HG03095 (cell line): ENCODE results near the gene ATG7.
"Not testable (repeated sequence)": the region's sequence is repeated elsewhere in the genome, so short reads cannot be mapped to it uniquely, and the experiment has no call there.

ENCODE experiments used
- ATAC-seq: cut with Tn5 transposase; IDR thresholded peaks from one replicate; pipeline ENCODE4 v1.9.1; 2021; ENCODE audit warnings: moderate library complexity; ENCODE audit not compliant: unreplicated experiment

The ATG7 gene

DNA sequence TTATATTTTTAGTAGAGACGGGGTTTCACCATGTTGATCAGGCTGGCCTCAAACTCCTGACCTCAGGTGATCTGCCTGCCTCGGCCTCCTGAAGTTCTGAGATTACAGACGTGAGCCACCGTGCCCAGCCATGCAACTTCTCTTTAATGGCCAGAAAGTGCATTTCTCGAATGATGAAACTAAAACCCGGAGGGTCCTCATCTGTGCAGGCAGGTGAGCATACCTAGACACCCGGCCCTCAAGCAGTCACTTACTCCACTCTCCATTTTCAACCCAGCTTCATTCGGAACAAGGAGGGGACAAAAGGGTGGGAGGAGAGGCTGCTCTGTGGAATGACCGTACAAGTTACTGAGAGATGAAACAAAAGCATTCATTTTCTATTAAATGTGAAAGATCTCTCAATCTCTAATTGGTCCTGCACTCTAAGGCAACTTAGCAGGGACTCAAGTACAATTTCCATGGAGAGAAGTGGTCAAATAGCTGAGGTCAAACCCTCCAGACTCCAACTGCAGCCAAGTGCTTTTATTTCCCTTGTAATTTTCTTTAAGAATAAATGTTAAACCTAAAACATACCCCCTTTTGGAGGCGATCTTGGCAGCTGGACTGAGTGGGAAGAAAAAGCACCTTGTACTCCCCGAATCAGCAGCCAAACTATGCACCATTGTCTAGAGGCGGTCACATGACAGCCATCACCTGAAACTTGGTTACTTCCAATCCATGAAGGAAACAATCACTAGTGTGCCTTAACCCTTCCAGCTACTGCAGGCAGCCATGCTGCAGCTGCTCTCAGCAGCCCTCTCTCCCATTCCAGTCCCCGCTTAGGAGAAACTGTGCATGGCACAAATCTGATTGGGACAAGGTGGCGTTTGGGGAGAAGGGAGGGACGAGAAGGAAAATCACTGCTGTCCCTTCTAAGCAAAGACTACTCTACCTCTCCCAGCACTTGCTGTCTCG is 309.3 kb downstream of the ATG7 start:
- ATAC-seq = no peak

DNA sequence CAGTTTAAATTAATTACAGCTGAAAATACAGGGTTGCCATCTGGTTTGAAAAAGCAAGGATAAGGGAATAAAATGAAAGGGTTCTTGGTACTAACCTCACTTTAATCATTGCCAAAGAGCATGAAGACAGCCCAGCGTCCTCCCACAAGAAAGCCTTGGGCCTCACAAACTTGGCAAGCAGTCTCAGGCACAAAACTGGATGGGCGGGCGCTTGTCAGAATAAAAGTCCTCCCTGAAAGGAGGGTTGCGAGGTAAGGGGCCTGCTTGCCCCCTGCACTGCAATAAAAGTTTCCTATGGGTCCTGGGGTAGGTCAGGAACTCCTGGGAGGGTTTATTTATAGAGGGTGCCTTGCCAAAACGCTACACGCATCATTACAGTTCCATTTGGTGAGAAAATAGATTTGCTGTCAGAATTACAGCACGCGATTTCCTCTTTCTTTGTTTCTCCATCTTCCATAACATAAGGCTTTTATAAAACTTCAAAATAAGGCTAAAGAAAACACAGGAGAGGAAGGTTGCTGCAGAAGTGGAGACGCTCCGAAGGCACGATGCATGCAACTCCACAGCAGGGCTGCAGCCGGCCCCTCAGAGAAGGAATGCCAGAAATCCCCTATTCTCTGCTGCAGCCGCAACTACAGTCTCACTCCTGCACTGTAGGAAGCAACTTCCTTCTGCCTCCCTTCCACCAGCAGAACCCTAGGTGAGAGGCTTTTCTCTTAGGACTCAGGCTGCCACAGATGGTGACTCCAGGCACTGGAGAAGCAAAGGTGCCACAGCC is 310.2 kb downstream of the ATG7 start:
- no peak for ATAC-seq

DNA sequence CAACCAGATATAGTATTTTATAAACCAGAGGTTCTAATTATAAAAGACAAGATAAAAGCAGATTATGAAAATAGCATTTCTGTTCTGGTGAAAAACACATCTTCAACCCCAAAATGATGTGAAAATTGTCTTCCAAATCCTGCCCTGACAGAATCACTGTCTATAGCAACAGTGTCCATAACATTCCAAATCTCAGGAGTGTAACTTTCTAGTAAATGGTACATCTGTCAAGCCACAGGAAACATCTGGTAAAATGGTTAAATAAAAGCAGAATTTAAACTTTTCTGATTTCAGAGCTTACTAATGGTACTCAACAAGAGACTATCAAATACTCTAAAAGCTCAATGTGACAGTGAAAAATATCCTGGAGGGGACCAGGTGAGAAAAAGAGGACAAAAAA is 311.0 kb downstream of the ATG7 start:
- no peak for ATAC-seq

DNA sequence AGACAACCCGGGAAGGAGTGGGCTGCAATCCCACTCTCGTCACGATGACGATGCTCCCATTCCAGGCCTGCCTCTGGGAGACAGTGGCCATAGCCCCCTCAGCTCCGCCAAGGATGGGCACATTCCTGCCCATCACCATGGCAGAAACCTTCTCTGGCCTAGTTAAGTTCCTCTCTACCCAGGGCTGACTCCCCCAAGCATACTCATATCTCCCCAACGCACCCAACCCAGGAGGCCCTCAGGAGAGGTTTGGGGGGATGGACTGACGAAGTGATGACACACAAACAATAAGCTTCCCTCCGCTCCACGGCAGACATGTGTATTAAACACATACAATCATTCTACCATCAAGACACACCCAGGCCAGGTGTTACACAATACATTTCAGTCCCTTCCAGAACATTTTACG is 311.4 kb downstream of the ATG7 start:
- ATAC-seq = no peak

DNA sequence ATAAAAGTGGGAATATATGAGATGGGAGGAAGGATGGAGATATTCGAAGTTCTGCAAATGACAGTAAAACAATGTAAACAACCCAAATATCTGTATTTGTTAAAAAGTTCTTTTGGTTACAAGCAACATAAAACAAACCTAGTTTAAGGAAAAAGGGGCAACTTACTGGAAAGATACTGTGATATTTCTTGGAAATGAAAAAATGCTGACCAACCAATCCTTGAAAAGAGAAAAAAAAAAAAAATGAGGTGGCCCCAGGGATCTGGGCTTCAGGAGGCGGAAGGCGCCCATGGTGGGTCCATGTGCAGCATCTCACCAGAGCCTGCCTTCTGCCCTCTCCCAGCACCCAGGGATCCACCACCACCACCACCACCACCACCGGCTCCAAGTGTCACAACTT is 312.4 kb downstream of the ATG7 start:
- ATAC-seq = no peak

DNA sequence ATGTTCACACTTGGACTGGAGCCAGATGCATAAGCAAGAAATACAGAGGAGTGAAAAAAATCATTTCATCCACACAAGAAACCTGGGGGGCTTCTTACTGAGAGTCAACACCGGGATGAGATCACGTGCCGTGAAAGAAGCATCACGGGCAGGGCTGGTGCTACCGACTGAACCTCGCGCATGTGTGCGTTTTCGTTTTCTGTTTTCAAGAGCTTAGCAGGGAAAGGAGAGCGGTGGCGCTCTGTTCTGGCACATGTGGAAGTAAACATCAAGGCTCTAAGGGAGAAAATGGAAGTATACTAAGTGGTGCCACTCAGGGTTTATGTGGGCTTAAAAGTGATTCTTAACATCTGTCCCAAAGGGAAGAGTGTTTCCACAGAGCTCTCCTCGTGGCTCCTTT is 315.6 kb downstream of the ATG7 start:
- ATAC-seq = no peak

DNA sequence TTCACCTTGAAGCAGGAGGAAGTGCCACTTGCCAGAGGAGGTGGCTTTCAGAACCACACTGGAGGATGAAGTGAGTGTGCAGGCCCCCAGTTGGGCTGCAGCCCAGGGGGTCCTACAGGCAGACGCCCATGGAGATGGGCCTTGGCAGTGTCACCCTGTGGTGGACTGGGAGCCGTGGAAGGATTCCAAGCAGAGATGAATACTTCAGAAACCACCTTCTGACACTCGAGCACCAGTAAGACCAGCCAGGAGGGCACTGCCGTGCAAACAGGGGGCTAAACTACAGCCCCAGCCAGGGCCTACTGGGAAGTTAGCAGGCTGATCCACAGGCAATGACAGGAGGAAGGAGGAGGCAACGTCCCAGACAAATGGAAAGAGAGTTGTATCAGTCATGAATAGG is 316.1 kb downstream of the ATG7 start:
- ATAC-seq = no peak

DNA sequence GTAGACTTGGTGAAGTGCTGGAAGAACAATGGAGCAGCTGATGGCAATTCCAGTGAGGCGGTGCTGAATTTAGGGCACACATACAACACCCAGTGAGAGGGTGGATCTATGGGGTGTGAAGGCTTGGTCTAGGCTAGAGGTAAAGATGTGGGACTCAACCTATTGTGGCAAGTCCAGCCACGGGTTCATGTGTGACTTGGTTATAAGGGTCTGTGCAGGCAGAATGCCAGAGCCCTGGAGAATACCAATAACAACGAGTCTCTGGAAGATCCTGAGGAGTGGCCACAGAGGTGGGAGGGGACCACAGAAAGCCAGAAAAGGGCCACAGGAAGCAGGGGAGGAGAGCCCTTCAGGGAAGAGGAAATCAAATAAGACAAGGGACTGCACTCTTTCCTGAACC is 316.6 kb downstream of the ATG7 start:
- ATAC-seq = no peak

DNA sequence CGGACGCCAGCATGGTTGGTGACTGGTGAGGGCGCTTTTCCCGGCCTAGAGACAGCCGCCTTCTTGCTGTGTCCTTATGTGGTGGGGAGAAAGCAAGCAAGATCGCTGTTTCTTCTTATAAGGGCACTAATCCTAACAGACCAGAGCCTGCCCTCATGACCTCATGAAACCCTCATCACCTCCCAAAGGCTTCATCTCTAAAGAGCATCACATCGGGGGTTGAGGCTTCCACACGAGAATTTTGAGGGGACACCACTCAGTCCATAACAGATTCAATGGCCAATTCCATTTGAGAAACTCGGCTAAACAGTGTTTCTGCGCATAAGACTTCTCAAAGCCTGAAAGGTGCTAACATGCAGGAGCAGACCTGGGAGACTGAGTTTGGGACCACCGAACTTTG is 317.5 kb downstream of the ATG7 start:
- no peak for ATAC-seq

DNA sequence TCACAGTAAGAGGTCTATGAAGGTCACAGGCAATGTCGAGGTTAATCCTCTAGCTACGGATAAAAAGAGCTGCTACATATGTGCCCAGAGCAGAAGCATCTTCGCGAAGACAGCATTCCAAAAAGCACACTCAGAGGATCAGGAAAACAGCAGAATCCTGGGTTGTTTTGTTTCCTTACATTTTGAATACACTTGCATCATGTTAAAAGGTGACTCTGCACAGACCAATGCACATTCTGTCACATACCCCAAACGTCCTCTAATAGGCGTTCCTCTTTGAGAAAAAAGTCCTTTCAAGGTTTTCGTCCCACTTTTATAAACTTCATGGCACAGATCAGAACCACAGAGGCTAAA is 318.8 kb downstream of the ATG7 start:
- no peak for ATAC-seq

DNA sequence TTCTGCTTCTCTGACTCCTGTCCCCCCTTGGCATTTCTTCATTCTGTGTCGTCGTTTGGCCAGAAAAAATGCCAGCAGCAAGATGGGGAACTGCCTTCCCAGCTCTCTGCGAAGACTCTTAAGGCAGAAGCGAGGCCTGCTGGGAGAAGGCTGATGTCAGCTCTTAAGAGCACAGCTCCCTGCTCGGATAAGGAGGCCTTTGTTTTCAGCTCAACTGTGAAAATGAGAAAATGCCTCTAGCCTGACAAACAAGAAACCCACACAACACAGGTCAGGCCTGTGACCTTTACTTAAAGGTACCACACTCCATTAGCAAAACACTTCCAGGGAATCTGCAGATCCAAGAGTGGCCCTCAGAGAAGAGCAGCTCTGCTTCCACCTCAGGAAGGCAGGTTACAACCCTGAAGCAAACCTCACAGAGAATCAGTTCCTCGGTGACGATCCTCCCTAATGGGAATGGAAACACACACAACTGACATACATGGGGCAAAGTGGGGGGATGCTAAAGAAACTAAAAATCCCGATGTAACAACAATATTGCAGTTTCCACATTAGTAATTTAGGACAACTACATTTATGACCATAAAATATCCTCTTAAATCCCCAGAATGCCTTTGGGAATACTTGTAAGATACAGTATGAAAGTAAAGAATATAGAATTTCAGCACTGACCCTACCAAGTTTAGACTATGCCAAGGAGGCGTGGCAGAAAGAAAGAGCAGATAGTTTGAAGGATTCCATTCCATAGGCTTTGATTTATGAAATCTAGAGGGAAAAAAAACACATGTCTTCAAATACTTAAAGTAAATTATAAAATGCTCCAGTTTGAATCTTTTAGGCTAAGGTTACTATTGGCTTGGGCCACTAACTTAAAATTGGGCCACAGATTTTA is 319.4 kb downstream of the ATG7 start:
- ATAC-seq = no peak

DNA sequence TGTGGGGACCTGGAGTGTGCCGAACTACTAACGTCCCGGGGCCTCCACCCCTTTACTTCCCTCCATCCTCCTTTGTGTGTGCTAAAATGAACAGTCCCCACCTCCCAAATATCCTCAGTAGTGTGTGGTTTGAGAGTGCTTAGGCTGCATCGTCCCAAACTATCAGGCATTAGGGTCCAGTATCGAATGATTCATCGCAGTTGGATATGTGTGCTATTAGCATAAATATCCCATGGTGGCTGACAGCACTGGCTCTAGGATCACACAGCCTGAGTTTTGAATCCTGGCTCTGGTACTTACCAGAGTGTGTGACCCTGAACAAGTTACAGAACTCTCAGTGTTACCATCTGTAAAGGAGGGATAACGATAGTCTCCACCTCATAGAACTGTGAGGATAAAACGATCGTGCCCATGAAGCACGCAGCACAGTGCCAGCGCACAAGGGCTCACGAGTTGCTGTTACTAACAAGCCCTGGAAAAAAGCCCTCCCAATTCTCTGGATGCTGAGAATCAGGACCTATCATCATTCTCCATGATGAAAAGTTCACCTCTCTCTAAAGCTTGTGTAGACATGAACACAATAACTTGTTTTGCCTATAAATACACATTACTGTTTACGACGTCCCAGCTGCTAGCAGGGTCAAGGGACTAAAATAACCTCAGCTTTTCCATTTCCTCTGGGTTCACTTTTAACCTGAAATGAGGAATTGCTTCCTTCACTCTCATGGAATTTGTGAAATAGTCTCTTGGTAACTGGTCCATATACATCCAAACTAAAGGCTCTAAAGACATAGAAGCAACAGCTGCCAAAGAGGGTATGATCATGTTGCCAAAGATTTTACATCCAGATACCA is 320.5 kb downstream of the ATG7 start:
- ATAC-seq = no peak

DNA sequence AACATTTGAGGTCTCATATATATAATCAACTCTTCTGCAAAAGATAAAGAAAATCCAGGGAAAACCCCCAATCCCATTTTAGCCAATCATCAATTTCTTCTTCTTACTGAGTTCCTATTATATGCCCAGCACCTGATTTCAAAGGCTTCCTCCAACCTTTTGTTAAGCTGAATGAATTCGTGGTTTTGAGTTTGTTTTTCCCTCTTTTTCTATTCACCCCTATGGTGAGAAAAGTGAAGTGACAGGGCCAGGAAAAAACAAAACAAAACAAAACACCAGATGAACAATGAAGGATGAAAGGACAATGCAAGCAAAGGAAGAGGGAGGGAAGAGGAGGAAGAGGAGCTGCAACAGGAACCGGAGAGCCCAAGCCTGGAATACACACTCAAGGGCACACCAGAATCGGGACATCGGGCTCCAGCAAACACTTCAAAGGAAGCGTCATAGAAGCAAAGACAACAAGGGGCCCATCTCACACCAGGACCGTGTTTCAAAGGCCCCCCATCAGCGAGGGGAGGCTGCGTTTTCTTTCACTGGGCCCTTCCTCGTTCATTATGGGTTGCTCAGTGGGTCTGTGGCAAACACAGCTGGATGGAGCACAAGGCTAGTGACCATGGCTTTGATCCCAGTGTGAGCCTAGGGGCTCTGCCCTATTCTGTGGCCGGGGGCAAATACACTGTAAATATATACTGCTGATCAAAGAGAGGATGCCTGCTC is 321.3 kb downstream of the ATG7 start:
- no peak for ATAC-seq

DNA sequence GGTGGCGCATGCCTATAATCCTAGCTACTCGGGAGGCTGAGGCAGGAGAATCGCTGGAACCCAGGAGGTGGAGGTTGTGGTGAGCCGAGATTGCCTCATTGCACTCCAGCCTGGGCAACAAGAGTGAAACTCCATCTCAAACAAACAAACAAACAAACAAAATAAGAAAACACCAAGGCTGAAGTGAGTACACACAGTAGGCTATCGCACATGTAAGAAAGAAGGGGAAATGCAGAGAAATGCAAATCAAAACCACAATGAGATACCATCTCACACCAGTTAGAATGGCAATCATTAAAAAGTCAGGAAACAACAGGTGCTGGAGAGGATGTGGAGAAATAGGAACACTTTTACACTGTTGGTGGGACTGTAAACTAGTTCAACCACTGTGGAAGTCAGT is 322.8 kb downstream of the ATG7 start:
- ATAC-seq = not testable (repeated sequence)

DNA sequence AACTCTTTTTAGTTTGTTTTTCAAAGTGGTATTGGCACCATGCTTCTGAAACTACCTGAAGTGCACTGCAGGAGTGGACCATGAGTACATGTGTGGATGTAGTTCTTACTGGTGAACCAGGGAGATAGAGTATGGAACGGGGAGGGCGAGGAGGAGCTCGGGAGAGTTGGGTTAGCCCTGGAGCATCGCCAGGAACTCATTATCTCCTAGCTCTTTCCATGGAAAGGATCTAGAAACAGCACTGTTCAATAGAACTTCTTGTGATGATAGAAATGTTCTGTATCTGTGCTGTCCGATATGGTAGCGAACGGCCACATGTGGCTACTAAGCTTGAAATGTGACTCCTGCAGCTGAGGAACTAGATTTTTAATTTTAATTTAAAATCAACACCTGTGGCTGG is 324.2 kb downstream of the ATG7 start:
- ATAC-seq = no peak

DNA sequence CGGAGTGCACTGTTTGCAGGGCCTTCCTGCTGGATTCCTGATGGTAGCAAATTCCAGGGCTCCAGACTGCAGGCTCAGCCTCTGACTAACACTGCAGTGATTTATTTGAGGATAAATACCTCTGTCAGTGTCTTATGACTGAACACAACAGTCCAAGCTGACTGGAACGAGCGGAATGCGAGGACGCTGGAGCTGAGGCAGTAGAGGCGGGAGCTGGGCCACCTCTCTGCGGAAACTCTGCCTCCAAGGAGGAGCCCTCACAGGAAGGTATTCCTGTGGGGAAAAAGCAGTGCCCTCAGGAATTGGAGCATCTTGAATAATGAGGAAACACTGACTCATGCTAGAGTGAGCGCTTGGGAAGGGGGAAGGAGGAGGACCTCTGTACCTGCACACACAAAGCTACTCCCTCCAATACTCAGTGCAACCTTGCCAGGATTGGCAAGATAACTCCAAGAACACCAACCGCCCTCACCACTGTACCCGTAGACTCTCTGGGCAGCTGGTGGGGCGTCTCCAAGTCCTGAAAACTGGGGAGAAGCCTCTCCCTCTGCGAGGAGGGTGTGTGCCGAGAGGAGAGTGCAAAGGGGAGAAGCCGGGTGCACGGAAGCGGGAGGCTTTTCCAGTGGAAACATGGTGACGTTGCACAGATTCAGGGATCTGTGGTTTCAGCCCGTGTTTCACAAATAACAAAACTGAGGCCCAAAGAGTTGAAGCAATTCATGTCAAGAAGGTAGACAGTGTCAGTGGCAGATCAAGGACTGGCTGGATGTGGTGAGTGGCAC is 328.5 kb downstream of the ATG7 start:
- ATAC-seq = no peak

DNA sequence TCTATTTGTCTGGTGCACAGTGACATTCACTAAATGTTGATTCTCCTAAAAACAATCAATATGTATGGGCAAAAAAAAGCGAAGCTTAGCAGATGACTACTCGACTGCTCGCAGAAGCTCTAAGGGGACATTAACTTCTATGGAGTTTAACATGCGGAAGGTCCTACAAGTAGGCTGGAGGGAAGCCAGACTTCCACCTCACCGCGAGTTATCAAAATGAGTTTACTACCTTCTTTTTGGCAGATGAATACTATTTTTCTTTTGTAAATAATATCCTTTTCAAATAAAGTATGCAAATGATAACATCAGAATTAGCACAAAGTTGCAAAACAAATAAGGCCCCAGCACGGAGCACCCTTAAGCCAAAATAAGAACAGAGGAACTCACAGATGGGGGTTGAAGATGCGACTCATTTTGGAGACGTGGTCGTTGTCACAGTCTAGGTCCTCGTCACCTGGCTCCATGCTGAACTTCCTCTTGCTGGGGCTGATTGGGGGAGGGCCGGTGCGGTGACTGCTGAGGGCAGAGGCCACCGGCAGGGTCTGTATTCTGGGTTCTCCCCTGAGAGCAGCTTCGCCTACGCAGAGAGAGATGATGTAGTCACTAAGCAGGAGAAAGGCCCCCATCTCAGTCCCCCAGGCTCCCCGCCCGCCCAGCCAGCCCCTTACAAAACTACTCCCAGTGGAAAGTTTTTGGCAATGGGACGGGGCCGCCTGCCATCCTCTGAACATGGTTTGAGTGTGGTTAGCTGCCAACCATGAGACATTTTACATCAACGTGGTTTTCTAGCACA is 329.4 kb downstream of the ATG7 start:
- peak; percentile 89 for ATAC-seq

DNA sequence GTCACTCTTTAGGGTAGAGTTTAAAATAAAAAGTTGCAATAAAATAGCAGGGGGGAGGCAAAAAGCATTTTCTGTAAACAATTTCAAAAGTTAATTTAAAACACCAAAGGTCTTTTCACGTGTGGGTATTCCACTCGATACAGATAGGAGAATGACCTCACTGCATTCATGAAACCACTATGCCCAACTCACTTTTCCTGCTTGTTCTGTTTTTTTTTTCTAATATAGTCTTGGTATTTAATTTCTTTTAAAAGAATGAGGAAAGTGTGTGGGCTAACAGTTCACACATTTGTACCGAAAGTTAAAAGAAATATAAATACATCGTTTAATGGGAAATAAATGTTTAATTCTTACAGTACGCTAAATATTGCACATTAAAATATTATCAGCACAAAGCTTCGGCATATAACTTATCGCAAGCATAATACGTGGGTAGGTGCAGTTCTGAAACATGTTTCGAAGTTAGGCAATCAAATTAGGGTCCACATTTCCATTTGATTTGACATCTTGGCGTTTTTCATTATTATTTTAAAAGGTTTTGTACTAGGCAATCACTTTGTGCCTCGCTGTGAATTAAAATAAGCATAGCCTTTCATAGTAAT is 330.1 kb downstream of the ATG7 start:
- ATAC-seq = no peak
